ENCODE measurements around the gene FKBP1B.
"Not testable (repeated sequence)": the region's sequence is repeated elsewhere in the genome, so short reads cannot be mapped to it uniquely, and the experiment has no call there.

FKBP1B gene

DNA sequence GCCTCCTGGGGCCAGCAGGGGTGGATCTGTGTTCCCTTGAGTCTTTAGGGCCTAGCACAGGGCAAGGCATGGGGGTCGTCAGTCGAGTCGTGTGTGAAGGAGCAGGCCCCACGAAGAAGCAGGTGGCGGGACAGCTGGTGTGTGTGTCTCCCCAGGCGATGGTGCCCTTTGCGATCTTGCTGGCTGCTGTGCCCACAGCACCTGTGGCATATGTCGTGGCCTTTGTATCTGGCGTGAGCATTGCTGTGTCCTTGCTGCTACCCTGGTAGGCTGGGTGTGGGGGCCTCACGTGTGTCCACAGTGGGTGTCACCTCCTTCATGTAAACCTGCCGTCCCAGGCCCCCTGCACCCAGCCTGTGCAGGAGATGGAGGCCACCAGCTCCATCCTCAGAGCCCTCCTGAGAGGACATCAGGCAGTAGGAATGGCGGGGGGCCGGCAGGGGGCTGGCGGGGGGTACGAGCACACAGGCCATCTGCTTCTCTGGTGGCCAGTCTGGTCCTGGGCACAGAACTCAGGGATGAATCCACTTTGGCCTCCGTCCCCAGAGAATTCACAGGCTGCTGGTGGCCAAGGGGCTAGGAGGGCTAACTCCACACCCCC is 26.5 kb upstream of the FKBP1B start:
- DNase-seq = no peak

- DNase-seq = no peak
Observed at GRCh38 chr2:24024018-24024417, 25.5 kb upstream of the FKBP1B start.

DNA sequence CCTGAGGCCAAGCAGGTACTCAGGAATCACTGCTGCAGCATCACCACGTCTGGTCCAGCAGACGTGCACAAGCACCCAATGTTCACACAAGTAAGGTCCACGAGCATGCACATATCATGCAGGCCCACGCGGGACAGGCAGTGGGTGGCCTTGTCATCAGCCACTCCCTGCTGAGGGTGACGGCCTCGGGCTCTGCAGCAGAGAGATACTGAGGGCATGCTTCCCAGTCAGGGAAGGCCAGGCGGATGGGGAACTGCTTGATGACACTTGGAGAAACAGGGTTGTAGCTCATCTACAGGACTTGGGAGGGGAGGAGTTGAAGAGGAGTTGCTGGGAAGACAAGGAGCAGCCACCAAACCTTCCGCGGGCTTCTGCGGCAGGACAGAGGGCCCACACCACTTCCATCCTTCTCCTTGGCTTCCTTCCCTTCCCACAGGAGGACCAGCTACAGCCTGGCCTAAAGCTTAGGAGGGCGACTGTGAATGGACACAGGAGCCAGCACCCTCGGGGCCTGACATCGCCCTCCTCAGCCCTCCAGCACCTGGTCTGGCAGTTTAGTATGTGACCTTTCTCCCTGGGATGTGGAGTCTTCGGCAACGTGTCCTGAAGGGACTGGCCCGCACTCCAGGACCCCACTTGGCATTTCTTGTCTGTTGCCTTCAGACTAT is 24.4 kb upstream of the FKBP1B start:
- DNase-seq = no peak

DNA sequence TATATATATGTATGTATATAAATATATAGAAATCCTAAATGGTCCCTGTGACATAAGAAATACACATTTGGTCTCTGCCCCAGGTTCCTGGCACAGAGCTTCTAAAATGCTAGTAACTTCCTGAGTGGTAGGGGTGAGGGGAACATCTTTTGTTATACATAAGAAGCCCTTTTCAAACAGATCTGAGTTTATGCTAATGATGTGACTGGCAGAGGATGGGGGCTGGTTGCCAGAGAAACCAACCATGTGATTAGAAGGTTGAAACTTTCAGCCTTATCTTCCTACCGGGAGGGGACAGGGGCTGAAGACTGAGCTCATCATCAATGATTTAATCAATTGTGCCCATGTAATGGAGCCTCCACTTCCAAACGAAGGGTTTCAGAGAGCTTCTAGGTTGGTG is 23.3 kb upstream of the FKBP1B start:
- DNase-seq = no peak

DNA sequence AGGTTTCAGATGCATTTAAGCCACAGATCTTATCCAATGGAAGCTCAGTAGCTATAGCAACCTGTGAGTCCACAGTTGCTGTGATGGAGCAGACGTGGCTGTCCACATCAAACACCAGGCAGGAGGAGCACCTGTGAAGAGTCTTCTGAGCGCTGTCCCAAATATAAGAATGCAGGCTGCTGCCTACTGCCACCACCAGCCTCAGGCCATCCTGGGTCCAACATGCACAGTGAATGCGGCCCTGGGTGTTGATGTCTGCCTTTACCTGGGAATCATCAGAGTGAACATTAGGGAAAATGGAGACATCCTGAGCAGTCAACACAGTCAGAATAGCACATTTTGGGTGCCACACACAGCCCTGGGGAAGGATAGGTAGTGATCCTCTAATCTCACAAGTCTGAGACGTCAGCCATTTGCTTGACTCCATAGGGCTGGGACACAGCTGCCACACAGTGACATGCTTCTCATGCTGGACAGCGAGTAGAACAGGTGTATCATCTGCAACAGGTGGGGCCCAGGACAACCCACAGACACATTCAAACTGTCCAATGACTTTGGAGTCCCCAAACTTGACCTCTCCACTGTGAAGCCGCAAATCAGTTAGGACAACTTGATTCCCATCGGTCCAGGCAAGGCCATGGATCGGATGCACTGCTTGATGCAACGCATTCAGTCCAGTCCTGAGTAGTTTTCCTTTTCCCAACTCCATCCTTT is 10.6 kb upstream of the FKBP1B start:
- DNase-seq = no peak

DNA sequence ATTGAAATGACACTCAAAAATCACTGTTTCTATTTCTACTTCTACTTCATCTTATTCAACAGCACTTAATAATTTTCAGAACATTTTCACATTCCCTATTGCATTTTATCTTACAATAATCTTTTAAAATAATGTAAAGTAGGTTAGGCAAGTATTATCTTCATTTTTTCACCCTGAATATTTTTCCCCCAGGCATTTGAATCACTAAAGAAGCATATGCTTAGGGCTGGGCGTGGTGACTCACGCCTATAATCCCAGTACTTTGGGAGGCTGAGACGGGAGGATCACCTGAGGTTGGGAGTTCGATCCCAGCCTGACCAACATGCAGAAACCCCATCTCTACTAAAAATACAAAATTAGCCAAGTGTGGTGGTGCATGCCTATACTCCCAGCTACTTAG is 9.0 kb upstream of the FKBP1B start:
- no peak for DNase-seq

DNA sequence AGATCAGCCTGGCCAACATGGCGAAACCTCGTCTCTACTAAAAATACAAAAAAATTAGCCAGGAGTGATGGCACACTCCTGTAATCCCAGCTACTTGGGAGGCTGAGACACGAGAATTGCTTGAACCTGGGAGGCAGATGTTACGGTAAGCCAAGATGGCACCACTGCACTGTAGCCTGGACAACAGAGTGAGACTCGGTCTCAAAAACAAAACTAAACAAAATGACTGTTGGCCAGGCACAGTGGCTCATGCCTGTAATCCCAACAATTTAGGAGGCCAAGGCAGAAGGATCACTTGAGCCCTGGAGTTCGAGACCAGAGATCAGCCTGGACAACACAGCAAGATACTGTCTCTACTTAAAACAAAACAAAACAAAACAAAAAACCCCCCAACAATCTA is 6.4 kb upstream of the FKBP1B start:
- not testable (repeated sequence) for DNase-seq

GRCh38 chr2:24045511-24046508 is 3.7 kb upstream of the FKBP1B start:
- DNase-seq = no peak

GRCh38 chr2:24046599-24046929 is 3.0 kb upstream of the FKBP1B start:
- DNase-seq = no peak

DNA sequence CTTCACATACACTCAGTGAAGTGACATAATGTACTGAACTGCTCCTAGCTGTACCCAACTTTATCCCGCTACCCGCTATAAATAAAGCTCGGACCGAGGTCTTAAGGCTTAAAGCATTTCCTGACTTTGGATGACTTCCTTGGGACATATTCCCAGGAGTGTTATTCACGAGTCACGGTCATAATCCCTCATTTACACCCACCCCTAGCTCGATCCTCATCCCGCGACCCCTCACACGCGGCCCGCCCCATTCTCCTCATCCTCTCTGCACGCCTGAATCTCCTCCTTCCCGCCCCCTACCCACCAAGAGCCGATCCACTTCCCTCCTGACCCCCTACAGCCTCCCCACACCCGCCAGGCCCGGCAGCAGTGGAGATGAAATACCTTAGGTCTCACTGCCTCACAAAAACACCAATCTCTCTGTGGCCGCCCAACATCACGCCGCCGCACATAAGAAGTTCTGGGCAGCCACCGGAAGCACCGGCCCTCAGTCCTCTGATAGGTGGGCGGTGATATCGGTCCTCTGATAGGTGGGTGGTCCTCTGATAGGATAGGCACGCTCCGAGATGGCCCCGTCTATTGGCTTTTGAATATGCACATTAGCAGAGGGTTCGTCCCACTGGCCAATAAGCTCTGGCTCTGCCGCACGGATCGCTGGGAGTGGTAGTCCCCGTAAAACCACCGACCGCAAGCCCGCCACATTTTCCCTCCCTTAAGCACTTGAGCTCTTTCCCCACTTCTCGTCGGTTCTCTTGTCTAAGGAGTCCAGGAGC is 2.4 kb upstream of the FKBP1B start, which contains the start of gene WDCP:
TSS of gene WDCP (minus strand) at position 462 of the 773 bp plus-strand sequence. CDS start 7,897 bp downstream, outside the sequence.
- DNase-seq = peak; percentile 94

- no peak for DNase-seq
Observed at GRCh38 chr2:24047703-24048033, 1.9 kb upstream of the FKBP1B start.

DNA sequence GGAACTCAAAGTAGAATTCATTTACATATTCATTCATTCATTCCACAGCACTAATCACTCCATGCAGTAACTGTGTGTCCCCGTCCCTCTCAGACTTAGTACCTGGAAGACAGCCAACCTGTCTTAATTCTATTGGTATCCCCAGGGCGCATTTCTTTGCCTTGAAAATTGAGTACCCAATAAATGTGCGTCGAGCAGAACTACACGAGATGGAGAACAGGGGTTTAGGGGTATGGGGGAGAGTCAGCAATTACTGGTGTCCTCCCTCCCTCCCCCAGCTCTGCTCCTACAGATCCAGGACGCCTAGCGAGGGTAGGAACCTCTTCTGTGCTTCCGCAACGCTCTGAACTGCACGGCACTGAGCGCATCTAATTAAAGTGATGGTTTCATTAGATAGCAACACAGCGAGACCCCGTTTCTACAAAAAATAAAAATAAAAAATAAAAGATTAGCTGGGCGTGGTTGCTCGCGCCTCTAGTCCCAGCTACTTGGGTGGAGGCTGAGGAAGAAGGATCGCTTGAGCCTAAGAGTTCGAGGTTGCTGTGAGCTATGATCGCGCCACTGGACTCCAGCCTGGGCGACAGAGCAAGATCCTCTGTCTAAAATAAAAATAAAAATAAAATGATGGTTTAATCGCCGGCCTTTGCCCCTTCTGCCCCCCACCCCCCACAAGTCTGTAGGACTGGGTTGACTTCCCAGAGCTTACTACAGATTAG is 614 bp upstream of the FKBP1B start:
- DNase-seq = peak; percentile 30

DNA sequence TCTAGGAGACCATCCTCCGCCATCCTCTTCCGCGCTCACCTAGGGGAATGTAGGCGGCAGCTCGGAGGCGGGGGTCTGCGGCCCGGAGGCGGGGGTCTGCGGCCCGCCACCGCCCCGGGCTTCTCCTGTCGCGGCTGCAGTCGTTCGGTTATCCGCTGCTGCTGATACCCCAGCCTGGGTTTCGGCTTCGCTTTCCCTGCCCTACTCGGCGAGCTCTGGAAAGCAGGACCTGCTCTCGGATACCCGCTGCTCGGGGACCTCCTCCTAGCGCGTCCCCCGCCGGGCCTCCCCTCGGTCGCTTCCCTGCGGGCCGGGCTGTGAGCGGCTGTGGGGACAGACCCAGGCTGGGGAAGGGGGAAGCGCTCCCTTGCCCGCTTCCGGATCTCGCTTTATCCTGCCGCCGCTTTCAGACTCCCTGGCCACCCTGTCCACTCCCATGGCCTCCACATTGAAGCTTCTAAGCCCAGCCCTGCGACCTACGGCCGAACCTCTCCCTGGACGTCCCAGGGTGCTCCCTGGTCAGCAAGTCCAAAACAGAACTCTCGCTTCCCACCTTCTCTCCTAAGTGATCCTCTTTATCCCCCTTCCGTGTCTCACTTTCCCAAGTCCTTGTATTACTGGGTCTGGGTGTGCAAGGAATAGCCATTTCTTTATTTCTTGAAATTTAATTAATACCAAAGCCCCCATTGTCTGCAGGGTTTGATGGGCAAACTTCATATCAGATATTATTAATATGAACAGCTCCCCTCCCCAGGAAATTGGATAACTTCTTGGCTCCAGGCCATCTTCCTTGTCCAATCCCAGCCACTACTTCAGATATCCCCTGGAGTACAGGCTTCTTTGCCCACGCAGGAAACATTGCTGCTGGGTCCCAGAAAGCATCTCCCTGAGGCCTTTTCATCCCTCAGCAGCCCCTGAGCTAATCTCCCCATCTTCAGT is 769 bp downstream of the FKBP1B start:
- DNase-seq = no peak

DNA sequence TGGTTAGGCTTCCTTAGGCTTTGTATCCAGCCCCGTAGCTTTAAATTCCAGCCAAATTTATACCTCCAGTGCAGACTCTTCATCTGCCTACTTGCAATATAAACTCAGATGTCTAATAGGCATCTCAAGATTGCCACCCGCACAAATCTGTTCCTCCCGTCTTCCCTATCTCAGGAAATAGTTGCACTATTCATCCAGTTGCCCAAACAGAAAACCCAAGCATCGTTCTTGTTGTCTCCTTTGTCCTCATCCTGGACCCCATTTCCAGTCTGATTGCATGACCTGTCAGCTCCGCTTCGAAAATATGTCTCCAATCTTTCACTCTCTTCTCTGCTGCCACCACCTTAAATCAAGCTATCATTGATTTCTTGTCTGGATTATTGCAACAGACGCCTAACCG is 2.3 kb downstream of the FKBP1B start:
- no peak for DNase-seq

DNA sequence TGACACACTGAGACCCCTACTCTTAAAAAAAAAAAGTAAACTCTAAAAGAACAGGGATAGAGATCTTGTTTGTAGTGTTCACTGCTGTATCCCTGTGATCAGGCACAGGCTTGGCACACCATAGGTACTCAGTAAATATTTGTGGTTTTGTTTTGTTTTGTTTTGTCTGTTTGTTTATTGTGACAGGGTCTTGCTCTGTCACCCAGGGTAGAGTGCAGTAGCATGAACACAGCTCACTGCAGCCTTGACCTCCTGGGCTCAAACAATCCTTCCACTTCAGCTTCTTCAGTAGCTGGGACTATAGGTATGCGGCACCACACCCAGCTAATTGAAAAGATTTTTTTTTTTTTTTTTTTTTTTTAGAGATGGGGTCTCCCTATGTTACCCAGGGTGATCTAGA is 3.4 kb downstream of the FKBP1B start:
- no peak for DNase-seq

GRCh38 chr2:24054366-24055010 is 4.9 kb downstream of the FKBP1B start:
- DNase-seq = no peak

DNA sequence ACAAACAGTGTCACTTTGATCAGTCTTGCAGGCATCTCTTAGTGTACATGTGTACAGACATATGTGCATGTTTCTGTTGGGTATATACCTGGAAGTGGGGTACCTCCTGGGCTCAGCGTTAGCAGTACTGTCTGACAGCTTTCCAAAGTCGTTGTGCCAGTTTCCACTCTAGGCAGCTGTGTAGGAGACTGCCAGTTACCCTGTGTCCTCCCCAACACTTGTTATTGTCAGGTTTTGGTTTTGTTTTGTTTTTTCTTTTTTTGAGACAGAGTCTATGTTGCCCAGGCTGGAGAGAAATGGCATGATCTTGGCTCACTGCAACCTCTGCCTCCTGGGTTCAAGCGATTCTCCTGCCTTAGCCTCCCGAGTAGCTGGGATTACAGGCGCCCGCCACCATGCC is 6.2 kb downstream of the FKBP1B start:
- no peak for DNase-seq

GRCh38 chr2:24058564-24059271 is 9.2 kb downstream of the FKBP1B start:
- DNase-seq = no peak

GRCh38 chr2:24065341-24065740 is 15.8 kb downstream of the FKBP1B start:
- DNase-seq = no peak

All from NCI-H1092 treated with DMSO at 0.1 percent for 48 hours (cell line).